OCI-LY3 (cell line): ENCODE measurements around the gene HNRNPH2.

Source experiments
- CTCF ChIP-seq: fragments of 200-600, 300-600 bp; sonication (generic); IDR thresholded peaks from 2 replicates; pipeline ENCODE4 v1.5.1; 2014; ENCODE audit warnings: antibody characterized with exemption, low read length, low read depth
- EZH2phosphoT487 ChIP-seq: fragments of 200-600 bp; shearing (Covaris generic); IDR thresholded peaks from 2 replicates; pipeline ENCODE4 v1.6.1; 2018; ENCODE audit warnings: antibody characterized with exemption, mixed run types, low read depth

GRCh38 chrX:101394372-101394771 is 13.7 kb upstream of the HNRNPH2 start:
- TF ChIP-seq CTCF (no peak), EZH2phosphoT487 (no peak)
